Erythroblast (primary cell): ENCODE measurements around the gene ITGB3BP.
"Not testable (repeated sequence)": the region's sequence is repeated elsewhere in the genome, so short reads cannot be mapped to it uniquely, and the experiment has no call there.

Experiments used
- DNase-seq, 2 experiments: peaks; one replicate each; lab custom pipeline; 2025; lab: John Stamatoyannopoulos, UW
- GATA1 ChIP-seq: IDR thresholded peaks from 2 replicates; pipeline ENCODE4 v1.6.1; 2011; ENCODE audit warnings: low read depth, mild to moderate bottlenecking, control low read depth, low read length, moderate library complexity
- POLR2A ChIP-seq: IDR thresholded peaks from 2 replicates; pipeline ENCODE4 v1.6.1; 2011; ENCODE audit warnings: mild to moderate bottlenecking, low read length

ITGB3BP gene

GRCh38 chr1:63480057-63480456 is 43.0 kb downstream of the ITGB3BP start:
- no peak for DNase-seq
- TF ChIP-seq GATA1, result no peak
- no peak for TF ChIP-seq POLR2A

- no peak for DNase-seq
- TF ChIP-seq GATA1 (no peak), POLR2A (no peak)
Observed at GRCh38 chr1:63475761-63476160, 47.3 kb downstream of the ITGB3BP start.

- DNase-seq, result not testable (repeated sequence)
Observed at GRCh38 chr1:63468683-63469082, 54.3 kb downstream of the ITGB3BP start.

GRCh38 chr1:63466759-63467158 is 56.3 kb downstream of the ITGB3BP start:
- TF ChIP-seq POLR2A, result no peak
- no peak for TF ChIP-seq GATA1
- DNase-seq, result no peak

- TF ChIP-seq GATA1 (no peak), POLR2A (no peak)
- DNase-seq, result no peak
Observed at GRCh38 chr1:63466181-63466580, 56.8 kb downstream of the ITGB3BP start.

GRCh38 chr1:63463248-63463647 is 59.8 kb downstream of the ITGB3BP start:
- DNase-seq, result no peak

GRCh38 chr1:63461661-63462230 is 61.3 kb downstream of the ITGB3BP start:
- TF ChIP-seq POLR2A, result no peak
- peak; percentile 4 to 12 for DNase-seq

More at GRCh38 chr1:63463248-63463647, 59.8 kb downstream of the ITGB3BP start:
- TF ChIP-seq POLR2A (no peak), GATA1 (no peak)

GRCh38 chr1:63458750-63459149 is 64.3 kb downstream of the ITGB3BP start:
- TF ChIP-seq GATA1, result no peak
- no peak for TF ChIP-seq POLR2A
- no peak for DNase-seq

GRCh38 chr1:63454269-63454668 is 68.8 kb downstream of the ITGB3BP start:
- no peak for DNase-seq
- TF ChIP-seq POLR2A (no peak), GATA1 (no peak)

- no peak for TF ChIP-seq GATA1
- TF ChIP-seq POLR2A, result no peak
- DNase-seq, result no peak
Observed at GRCh38 chr1:63453232-63453631, 69.8 kb downstream of the ITGB3BP start.

GRCh38 chr1:63450416-63450815 is 72.6 kb downstream of the ITGB3BP start:
- no peak for TF ChIP-seq POLR2A
- no peak for TF ChIP-seq GATA1
- no peak for DNase-seq

- TF ChIP-seq POLR2A, result no peak
- no peak for TF ChIP-seq GATA1
- no peak for DNase-seq
Observed at GRCh38 chr1:63448731-63449246, 74.2 kb downstream of the ITGB3BP start.

- DNase-seq, result no peak
- TF ChIP-seq GATA1, result no peak
- no peak for TF ChIP-seq POLR2A
Observed at GRCh38 chr1:63442141-63442475, 80.9 kb downstream of the ITGB3BP start.

GRCh38 chr1:63435161-63435560 is 87.9 kb downstream of the ITGB3BP start:
- TF ChIP-seq POLR2A, result no peak
- no peak for TF ChIP-seq GATA1
- DNase-seq, result no peak

- TF ChIP-seq GATA1, result no peak
- DNase-seq, result no peak
Observed at GRCh38 chr1:63429281-63429680, 93.7 kb downstream of the ITGB3BP start.
